Endothelial cell of hepatic sinusoid (primary cell): Measurements from ENCODE around the gene TSPAN18.

Source experiments
- in situ Hi-C: cut with HindIII; loops from 2 replicates; pipeline ENCODE4 v1.10.0; 2017; ENCODE audit warnings: low sequenced_read_pairs

Gene TSPAN18

GRCh38 chr11:44980533-44981427, 254.0 kb downstream of the TSPAN18 start:
- in situ Hi-C loops: no loop called here
